LNCAP (cell line): ENCODE results near the gene SLC24A3.

Experiments
- TF ChIP-seq, protein P1 (sequence below): fragments of 450-650 bp; IDR thresholded peaks from 2 replicates; pipeline ENCODE4 v1.5.1; 2017; ENCODE audit warnings: mild to moderate bottlenecking

SLC24A3 gene

DNA sequence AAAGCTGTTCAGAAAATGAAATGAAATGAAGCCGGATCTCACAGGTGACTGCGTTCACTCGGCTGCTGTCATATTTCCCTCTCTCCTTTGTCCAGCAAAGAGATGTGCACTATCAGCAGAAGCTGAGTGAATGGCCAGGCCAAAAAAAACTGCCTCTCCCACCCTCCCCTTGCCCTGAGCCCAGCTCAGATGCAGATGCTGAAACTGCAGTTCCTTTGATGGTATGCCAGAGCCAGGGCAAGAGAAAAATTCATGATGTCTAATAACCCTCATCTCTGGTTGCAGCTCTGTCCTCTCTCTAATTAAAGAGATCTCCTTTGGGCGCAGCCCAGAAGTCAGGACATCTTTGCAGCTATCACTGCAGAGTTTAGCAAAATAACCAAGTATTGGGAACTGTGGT is 335.1 kb downstream of the SLC24A3 start:
- TF ChIP-seq, protein P1, sequence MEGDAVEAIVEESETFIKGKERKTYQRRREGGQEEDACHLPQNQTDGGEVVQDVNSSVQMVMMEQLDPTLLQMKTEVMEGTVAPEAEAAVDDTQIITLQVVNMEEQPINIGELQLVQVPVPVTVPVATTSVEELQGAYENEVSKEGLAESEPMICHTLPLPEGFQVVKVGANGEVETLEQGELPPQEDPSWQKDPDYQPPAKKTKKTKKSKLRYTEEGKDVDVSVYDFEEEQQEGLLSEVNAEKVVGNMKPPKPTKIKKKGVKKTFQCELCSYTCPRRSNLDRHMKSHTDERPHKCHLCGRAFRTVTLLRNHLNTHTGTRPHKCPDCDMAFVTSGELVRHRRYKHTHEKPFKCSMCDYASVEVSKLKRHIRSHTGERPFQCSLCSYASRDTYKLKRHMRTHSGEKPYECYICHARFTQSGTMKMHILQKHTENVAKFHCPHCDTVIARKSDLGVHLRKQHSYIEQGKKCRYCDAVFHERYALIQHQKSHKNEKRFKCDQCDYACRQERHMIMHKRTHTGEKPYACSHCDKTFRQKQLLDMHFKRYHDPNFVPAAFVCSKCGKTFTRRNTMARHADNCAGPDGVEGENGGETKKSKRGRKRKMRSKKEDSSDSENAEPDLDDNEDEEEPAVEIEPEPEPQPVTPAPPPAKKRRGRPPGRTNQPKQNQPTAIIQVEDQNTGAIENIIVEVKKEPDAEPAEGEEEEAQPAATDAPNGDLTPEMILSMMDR, result no peak

DNA sequence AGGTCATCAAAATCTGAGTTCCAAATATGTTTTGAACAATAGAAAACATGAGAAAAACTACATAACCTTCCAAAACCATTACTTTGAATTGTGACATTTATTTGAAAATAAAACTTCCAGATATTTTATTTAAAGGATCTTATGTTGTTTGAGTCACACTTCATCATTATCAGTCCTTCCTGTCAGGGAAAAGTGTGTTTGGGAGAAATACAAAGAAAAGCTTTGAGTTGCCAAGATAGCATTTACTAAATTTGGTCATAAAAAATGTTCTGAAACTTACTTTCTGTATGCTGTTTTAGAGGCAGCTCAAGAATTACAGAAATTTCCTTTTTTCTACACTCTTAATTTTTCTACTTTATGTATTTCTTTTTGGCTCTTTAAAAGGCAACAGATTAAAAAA is 337.5 kb downstream of the SLC24A3 start:
- TF ChIP-seq, protein P1, result no peak

DNA sequence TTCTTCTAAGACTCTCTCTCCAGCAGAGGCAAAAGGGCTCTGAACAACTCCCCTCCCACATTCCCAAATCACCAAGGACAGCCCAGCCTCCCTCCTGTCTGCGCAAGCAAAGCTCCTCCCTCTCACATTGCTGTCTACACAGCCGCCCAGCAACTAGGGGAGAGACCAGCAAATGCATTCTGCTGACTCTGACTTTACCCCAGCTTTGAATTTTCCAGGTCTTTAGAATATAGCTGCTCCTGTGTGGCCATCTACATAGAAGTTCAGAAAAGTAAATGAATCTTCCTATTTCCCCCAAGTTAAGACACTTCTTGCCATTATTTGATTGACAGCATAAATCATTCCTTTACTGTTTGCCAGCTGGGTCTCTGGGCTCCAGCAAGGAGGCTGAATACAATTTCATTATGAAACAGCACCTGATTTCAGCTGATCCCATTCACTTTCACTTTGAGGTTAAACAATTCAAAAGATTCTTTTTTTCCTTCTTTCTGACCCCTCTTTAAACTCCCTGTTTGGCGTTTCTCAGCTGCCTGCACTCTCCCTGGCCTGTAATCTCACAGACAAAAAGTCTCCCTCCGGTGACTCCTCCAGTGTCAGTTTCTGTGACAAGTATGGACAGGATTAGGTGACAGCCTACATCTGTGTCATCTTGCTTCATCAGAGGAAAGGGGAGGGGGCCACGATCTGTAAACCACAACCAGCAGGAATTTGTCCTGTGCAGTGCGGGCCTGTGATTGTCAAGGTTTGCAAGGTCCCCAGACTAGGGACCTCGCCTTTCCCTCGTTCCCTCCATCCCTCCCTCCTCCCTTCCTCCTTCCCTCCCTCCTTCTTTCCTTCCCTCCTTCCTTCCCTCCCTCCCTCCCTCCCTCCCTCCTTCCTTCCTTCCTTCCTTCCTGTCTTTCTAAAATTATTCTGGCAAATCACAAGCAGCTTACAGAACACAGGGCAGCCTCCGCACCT is 340.1 kb downstream of the SLC24A3 start:
- TF ChIP-seq, protein P1, result no peak

DNA sequence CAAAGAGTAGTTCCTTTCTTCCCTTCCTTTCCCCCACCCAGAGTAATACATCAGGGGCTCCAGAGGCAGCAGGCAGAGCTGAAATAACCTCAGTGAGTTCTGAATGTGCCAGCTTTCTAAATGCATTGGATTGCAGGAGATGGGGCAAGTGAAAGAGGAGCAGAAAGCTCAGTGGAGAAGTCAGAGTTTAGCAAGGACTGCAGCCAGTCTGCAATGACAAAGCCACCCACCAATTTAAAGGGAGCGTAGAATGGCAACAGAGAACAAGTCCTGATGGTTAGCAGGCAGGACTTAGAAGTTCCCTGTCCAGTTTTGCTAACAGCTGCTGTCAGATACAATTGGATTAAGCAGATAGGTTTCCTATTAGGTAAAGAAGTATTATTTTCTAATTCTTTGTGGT is 342.2 kb downstream of the SLC24A3 start:
- TF ChIP-seq, protein P1, result no peak

DNA sequence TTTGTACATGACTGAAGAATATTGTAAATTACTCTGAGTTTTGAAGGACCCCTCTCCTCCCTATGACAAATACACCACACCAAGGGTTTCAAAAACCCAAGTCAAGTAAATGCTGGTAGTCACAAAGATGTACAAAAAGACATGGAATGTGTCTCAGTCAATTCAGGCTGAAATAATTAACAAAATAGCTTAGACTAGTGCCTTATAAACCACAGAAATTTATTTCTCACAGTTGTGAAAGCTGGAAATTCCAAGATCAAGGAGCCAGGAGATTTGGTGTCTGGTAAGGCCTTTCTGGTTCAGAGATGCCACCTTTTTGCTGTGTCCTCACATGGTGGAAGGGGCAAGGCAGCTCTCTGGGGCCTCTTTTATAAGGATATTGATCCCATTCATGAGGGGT is 343.3 kb downstream of the SLC24A3 start:
- TF ChIP-seq, protein P1, result no peak

DNA sequence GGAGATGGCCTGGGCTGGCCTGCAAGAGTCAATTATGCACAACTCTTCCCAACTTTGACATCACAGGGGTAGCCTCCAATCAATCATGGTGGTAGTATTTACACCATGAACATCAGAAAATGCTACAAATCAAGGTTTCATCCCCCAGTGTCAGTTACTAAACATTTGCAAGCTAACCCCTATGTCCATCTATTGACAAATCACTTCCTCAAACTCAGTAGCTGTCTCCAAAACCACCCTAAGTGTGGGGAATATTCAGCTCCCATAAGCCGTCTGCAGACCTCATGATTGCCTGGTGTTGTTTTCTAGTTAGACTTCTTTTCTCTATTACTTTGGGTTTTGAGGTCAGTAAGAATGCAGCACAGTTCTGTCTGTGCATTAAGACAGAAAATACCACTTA is 344.8 kb downstream of the SLC24A3 start:
- TF ChIP-seq, protein P1, result no peak

DNA sequence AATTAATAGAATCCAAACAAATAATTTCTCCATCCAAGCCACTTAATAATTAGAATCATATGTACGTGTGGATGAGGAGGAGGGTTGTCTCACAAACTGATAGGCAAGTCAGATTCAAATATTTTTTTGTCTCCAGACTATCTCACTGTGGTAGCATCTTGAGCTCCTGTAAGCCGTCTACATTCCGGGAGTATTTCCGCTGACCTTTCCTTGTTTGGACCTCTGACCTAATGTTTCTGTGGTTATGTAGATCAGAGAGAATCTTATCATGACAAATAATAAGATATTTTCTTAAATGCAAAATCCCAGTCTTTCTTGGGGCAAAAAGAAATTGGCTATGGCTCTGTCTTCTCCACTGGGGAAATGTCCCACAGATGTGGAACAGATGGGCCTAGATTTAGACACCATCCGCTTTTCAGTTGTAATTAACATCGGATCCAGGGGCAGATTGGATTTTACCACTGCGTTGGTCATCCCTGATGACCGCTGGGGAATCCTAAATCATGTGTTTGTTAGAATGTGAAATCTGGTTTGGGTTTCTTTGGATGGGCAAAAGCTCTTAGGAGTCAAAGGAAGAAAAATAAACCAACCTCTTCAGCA is 348.5 kb downstream of the SLC24A3 start:
- TF ChIP-seq, protein P1, result no peak
